Measurements from ENCODE around the gene LRRC8C.

The LRRC8C gene

DNA sequence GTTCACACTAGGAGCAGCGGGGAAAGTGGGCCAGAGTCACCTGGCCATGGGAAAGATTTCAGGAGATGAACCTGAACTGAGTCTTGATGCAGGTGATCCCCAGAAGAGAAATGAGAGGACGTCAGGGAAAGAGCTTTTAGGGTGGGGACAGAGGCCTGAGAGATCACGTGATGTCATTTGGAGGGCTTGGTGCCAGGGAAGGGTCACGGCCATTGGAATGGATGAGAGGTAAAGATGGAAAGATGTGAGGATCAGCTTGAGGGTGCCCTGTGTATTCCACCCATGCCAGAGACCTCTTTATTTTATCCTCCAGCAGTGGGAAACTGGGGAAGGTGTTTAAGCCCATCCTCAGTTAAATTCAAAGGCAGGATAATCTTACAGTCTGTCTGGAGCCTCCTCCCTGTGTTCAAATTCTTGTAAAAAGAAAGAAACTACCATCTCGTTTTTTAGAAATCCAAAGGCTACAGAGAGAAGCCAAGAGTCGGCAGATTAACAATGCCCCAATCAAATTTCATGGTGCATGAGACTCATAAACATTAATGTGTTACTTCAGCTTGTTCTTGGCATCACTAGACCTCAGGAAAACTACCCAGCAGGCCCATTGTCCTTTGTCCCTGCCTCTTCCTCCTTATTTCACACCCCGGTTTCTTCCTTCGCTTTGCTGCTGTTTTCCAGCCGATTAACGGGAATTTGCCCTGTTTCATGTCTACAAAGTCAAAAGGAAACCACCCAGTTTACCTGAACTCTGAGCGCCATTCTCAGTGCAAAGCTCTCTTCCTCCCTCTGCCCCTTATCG is 94.8 kb downstream of the LRRC8C start:
- no peak for DNase-seq (ENCODE audit: extremely low read depth in 1 of 2, low read depth in 1 of 2)

GRCh38 chr1:89728381-89728780 is 95.5 kb downstream of the LRRC8C start:
- DNase-seq (ENCODE audit: extremely low read depth in 1 of 2, low read depth in 1 of 2): no peak

GRCh38 chr1:89732206-89732605 is 99.3 kb downstream of the LRRC8C start:
- DNase-seq (ENCODE audit: extremely low read depth in 1 of 2, low read depth in 1 of 2): no peak

- no peak for DNase-seq (ENCODE audit: extremely low read depth in 1 of 2, low read depth in 1 of 2)
Observed at GRCh38 chr1:89732643-89733222, 99.8 kb downstream of the LRRC8C start.

- no peak for DNase-seq (ENCODE audit: extremely low read depth in 1 of 2, low read depth in 1 of 2)
Observed at GRCh38 chr1:89733748-89734147, 100.8 kb downstream of the LRRC8C start.

- no peak for DNase-seq (ENCODE audit: extremely low read depth in 1 of 2, low read depth in 1 of 2)
Observed at GRCh38 chr1:89734442-89734841, 101.5 kb downstream of the LRRC8C start.

DNA sequence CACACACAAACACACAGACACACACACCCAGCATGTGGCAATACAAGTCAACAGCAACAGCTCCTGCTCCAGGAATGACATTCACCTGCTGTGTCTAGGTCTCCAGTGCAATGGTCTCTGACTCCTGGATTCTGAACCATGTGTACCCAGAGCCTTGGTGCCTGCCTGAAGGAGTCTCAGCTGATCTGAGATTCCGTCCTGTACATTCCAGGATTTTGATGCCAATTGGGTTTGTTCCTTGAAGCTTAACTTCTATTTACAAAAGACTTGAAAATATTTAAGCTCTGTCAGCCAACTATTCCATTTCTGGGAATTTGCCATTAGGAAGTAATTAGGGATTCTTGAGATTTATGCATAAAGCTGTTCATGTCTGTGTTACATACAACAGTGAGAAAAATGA is 102.6 kb downstream of the LRRC8C start:
- DNase-seq (ENCODE audit: extremely low read depth in 1 of 2, low read depth in 1 of 2): no peak

GRCh38 chr1:89736937-89737733 is 104.2 kb downstream of the LRRC8C start:
- no peak for DNase-seq (ENCODE audit: extremely low read depth in 1 of 2, low read depth in 1 of 2)

- no peak for DNase-seq (ENCODE audit: extremely low read depth in 1 of 2, low read depth in 1 of 2)
Observed at GRCh38 chr1:89737985-89738510, 105.1 kb downstream of the LRRC8C start.

DNA sequence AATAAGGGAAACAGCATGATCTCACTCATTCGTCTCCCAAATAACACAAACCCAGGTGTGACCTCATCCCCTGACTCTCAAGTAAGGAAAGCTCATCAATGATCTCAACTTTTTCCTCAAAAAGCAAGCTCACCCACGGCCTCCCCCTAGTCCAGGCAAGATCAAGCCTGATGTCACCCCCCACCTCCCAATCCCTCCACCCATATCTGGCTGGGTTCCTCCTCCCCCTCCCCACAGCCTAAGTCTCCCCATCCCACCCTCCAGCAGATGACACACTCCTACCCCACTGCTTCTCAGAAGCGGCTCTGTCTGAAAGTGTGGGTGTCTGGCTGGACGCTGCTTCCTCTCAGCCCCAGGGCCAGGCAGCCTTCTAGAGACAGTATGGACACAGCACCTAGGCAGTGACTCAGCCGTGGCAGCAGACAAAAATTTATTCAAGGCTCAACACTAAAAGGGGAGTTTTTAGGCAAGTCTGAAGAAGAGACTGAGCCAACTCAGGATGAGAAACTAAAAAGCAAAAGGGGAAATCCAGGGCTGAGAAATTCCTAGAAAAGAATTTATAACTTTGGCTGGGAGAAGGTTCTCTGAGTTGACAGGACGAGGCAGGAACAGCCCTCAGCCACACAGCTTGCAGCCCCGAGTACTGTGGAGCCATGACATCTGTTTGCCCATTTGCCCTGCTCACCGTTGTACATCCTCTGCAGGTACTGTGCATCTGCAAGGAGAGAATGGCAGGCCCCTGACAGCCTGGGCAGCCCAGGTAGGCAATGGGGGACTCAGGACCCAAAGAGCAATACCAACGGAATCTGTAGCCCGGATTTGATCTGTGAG is 106.3 kb downstream of the LRRC8C start:
- DNase-seq (ENCODE audit: extremely low read depth in 1 of 2, low read depth in 1 of 2): no peak

GRCh38 chr1:89739844-89740216 is 106.9 kb downstream of the LRRC8C start:
- no peak for DNase-seq (ENCODE audit: extremely low read depth in 1 of 2, low read depth in 1 of 2)

DNA sequence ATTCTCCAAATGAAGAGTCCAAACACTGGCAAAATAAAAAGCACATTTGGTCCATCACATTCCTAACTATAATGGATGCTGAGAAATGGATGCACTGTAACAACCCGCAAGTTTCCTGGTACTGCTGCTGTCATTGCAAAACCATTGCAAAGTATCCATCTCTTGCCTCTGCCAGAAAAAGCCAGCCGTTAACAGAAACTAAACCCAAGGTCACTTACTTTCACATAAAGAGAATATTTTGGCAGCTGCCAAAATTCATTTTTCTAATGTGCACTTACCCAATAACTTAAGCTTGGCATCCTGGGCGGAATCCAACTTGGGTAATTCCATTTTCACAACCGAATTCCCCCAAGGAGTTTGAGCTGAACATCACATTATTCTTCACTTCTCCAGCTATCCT is 110.9 kb downstream of the LRRC8C start:
- no peak for DNase-seq (ENCODE audit: extremely low read depth in 1 of 2, low read depth in 1 of 2)

DNA sequence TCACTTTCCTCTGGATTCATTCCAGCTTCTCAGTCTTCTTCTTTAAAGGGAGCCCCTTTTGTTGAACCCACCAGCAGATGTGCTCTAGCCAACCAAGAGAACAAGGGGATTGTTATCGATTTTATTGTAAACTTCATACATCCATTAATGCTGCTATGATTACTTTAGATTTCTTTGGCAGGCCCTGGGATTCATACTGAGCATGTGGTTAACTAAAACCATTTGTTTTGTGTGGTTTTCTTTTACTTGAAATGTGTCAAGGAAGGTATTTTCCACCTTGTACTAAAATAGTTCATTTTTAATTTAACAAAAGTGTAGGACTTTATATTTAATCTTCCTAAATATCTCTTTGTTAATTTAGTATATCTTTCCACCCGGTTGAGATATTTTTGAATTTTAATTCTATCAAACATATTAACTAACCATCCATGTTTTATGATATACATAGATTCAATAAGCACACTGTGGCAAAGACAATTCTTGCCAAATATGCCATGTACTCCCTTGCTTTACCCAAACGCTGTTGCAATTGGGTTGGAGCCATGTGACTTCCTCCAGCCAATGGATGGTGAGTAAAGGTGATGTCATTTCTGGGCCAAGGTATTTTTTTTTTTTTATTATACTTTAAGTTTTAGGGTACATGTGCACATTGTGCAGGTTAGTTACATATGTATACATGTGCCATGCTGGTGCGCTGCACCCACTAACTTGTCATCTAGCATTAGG is 113.7 kb downstream of the LRRC8C start:
- no peak for DNase-seq (ENCODE audit: extremely low read depth in 1 of 2, low read depth in 1 of 2)

DNA sequence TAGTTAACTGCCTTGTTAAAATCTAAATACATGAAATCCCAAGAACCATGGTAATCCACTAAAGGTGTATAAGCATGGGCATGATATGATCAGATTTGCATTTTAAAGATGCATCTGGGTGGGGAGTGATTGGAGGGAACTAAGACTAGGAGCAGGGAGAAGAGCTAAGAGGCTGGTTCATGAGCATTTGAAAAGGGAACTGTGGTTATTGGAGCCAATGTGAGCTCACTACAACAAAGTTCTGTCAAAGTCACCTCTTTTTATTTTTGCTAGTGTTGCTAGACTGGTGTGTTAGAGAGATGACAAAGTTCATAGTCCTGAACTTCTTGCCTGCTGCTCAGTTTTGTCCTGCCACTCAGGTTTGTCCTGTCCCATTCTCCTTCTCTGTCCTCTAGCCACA is 120.8 kb downstream of the LRRC8C start:
- DNase-seq (ENCODE audit: extremely low read depth in 1 of 2, low read depth in 1 of 2): no peak

GRCh38 chr1:89754518-89754917 is 121.6 kb downstream of the LRRC8C start:
- no peak for DNase-seq (ENCODE audit: extremely low read depth in 1 of 2, low read depth in 1 of 2)

GRCh38 chr1:89755591-89755990 is 122.7 kb downstream of the LRRC8C start:
- no peak for DNase-seq (ENCODE audit: extremely low read depth in 1 of 2, low read depth in 1 of 2)

DNA sequence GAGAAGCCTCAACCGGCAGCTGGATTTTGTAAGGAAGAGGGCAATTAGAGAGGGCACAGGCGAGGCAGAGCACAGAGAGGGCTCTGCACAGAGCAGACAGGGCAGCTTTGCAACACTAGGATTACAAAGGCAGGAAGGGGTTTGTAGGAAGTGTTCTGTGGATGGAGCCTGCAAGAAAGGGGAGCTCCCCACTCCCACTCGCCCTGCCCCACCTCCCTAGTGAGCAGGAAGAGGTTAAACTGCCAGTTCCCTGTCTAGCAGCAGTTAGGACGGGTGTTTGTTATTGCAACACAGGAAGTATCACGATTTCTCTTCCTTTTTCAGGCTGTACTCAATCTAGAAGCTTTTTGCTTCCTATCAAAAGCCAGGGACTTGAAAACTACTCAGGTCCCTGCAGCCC is 124.6 kb downstream of the LRRC8C start:
- DNase-seq (ENCODE audit: extremely low read depth in 1 of 2, low read depth in 1 of 2): no peak

- no peak for DNase-seq (ENCODE audit: extremely low read depth in 1 of 2, low read depth in 1 of 2)
Observed at GRCh38 chr1:89758156-89758555, 125.2 kb downstream of the LRRC8C start.

DNA sequence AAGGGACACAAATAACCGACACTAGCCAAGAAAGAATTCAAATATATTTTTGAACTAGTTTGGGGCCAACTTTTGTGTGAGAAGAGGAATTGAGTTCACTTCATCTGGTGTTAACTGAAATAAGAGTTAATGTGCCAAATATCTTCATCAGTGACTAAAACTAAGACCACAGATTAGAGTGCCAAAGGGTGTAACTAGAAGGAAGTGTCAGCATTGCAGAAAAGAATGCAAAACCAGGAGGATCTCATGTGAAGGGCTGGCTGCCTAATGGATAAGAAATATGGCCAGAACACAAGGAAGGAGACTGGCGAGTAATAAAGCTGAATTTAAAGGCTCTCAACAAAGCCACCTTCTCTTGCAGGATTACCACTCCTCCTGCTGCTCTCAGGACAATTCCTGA is 126.1 kb downstream of the LRRC8C start:
- DNase-seq (ENCODE audit: extremely low read depth in 1 of 2, low read depth in 1 of 2): no peak

GRCh38 chr1:89760496-89760895 is 127.6 kb downstream of the LRRC8C start:
- DNase-seq (ENCODE audit: extremely low read depth in 1 of 2, low read depth in 1 of 2): no peak

Measured in activated CD8-positive, alpha-beta memory T cell treated with anti-CD3 and anti-CD28 coated beads for 1 hour (primary cell).